HepG2 (cell line): ENCODE results near the gene GCN1. TPM values are rescaled to one million over a fixed set of nuclear protein-coding genes. Genes with fewer than 3 reads are reported as not detected.

Source experiments
- ASH2L ChIP-seq: fragments of 300-600, 200-600 bp; sonication (generic); IDR thresholded peaks from 2 replicates; pipeline ENCODE4 v1.7.0; 2017; ENCODE audit warnings: low read depth, mild to moderate bottlenecking, moderate library complexity, mixed read lengths, low read length; ENCODE audit not compliant: insufficient read length
- CC2D1A ChIP-seq: sonication (generic); formaldehyde crosslinking; IDR thresholded peaks from 2 replicates; pipeline ENCODE4 v1.8.1; 2023; ENCODE audit warnings: mild to moderate bottlenecking, missing genetic modification reagents
- KLF9 ChIP-seq: IDR thresholded peaks from 2 replicates; pipeline ENCODE4 v1.6.1; 2016; ENCODE audit warnings: low read depth
- MAFK ChIP-seq, 2 experiments: IDR thresholded peaks in 1 of 2; conservative IDR thresholded peaks in 1 of 2; 2 replicates each; pipeline ENCODE4 v1.6.1; 2011; ENCODE audit warnings: improper control_type of control experiment in 2 of 2, low read length in 2 of 2
- NFE2L2 ChIP-seq: fragments of 150-350 bp; IDR thresholded peaks from 2 replicates; pipeline ENCODE4 v1.6.1; 2014; ENCODE audit warnings: low read length
- ONECUT2 ChIP-seq: sonication (generic); formaldehyde crosslinking; IDR thresholded peaks from 2 replicates; pipeline ENCODE4 v1.4.0; 2020; ENCODE audit warnings: missing genetic modification reagents
- SOX13 ChIP-seq, 3 experiments: fragments of 450-650 bp in 1 of 3; sonication (generic) in 1 of 3; formaldehyde crosslinking in 1 of 3; IDR thresholded peaks in 2 of 3; conservative IDR thresholded peaks in 1 of 3; 2 replicates each; pipeline versions ENCODE4 v1.5.0 to v1.6.1; 2016 to 2020; ENCODE audit warnings: antibody characterized with exemption in 1 of 3, mild to moderate bottlenecking in 1 of 3, missing compliant biosample characterization in 1 of 3, missing genetic modification reagents in 1 of 3, moderate library complexity in 1 of 3
- TBX3 ChIP-seq: fragments of 450-650 bp; IDR thresholded peaks from 2 replicates; pipeline ENCODE4 v1.6.1; 2017; ENCODE audit warnings: antibody characterized with exemption, mild to moderate bottlenecking, inconsistent platforms, borderline replicate concordance
- ZBTB1 ChIP-seq: sonication (generic); formaldehyde crosslinking; IDR thresholded peaks from 2 replicates; pipeline ENCODE4 v1.4.0; 2020; ENCODE audit warnings: missing genetic modification reagents, borderline replicate concordance
- ZIK1 ChIP-seq: sonication (generic); formaldehyde crosslinking; IDR thresholded peaks from 2 replicates; pipeline ENCODE4 v1.5.0; 2020; ENCODE audit warnings: mild to moderate bottlenecking, low read depth, missing genetic modification reagents, borderline replicate concordance
- ZNF230 ChIP-seq: sonication (generic); formaldehyde crosslinking; IDR thresholded peaks from 2 replicates; pipeline ENCODE4 v1.4.0; 2020; ENCODE audit warnings: mild to moderate bottlenecking, missing genetic modification reagents
- ZNF263 ChIP-seq: sonication (generic); formaldehyde crosslinking; IDR thresholded peaks from 2 replicates; pipeline ENCODE4 v1.4.0; 2020; ENCODE audit warnings: missing genetic modification reagents
- ZNF274 ChIP-seq: sonication (generic); formaldehyde crosslinking; IDR thresholded peaks from 2 replicates; pipeline ENCODE4 v1.5.1; 2020; ENCODE audit warnings: mild to moderate bottlenecking, missing genetic modification reagents
- ZNF354B ChIP-seq: sonication (generic); formaldehyde crosslinking; IDR thresholded peaks from 2 replicates; pipeline ENCODE4 v1.8.0; 2022; ENCODE audit warnings: mild to moderate bottlenecking, missing genetic modification reagents
- ZNF766 ChIP-seq: sonication (generic); formaldehyde crosslinking; IDR thresholded peaks from 2 replicates; pipeline ENCODE4 v1.5.0; 2020; ENCODE audit warnings: missing genetic modification reagents, borderline replicate concordance
- polyA plus RNA-seq, 8 experiments: library from polyadenylated mRNA; depleted of rRNA in 3 of 8; stranded (reverse) in 7 of 8; unstranded in 1 of 8; fragments of >200 nt; fragmentation: Illumina TruSeq in 4 of 8; extraction: Trizol in 4 of 8; gene quantifications; 2 replicates each; pipeline versions ENCODE4 v1.2.1 to v1.2.3, GENCODE V29; 2011 to 2016; ENCODE audit warnings: low read depth in 4 of 8, missing spikeins in 1 of 8, mixed read lengths in 1 of 8; ENCODE audit not compliant: insufficient read depth in 1 of 8
- total RNA-seq, 5 experiments: library from RNA; depleted of rRNA; stranded (reverse); fragments of >200 nt; fragmentation: Illumina TruSeq; extraction: Trizol; gene quantifications; 2 replicates each; pipeline ENCODE4 v1.2.3, GENCODE V29; 2016; ENCODE audit warnings: low read depth in 1 of 5
- TF ChIP-seq, protein P1 (sequence below): sonication (generic); formaldehyde crosslinking; IDR thresholded peaks from 2 replicates; pipeline ENCODE4 v1.4.0; 2020; ENCODE audit warnings: missing genetic modification reagents, borderline replicate concordance
- TF ChIP-seq, protein P2 (sequence below): sonication (generic); formaldehyde crosslinking; IDR thresholded peaks from 2 replicates; pipeline ENCODE4 v1.5.1; 2020; ENCODE audit warnings: missing genetic modification reagents, mild to moderate bottlenecking, borderline replicate concordance
- TF ChIP-seq, protein P3 (sequence below): sonication (generic); formaldehyde crosslinking; IDR thresholded peaks from 2 replicates; pipeline ENCODE4 v1.5.0; 2020; ENCODE audit warnings: mild to moderate bottlenecking, missing genetic modification reagents, borderline replicate concordance

Gene GCN1
- total and polyA plus RNA-seq, 2 of the 13 experiments (the other 11 are each of a cell fraction or from before 2014, with no cell fraction given): 58.2 to 83.0 TPM

DNA sequence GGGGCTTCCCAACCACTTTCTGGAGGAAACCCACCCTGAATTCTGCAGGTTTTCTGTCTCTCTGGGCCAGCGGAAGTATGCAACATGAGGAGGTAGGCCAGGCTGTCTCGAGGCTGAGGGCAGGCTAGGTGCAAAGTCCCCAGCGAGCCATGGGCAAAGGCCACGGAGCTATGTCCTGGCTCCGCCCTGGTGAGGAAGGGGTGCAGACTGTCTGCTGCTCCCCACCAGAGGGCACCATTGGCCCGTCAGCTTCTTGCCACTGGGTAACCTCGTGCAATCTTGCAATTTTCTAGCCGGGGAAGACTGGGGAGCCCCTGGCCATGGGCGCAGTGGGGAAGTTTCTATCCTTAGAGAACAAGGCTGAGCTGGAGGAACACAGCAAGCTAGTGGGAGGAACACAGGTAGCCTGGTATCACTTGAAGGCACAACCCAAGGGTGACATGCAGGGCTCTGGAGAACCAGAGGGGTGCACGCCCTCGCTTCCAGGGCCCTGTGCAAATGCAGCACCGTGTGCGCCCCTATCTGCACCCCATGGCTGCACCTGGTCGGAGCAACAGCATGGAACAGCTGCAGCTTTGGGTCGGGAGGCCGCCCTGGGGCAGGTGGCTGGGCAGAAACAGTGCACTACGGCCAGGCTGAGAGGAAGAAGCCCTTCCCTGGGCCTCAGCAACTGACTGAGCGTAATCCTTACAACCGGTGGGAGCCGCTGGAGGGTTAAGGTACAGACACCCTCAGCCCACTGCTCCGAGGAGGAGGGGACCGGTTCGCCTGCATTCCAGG is 34.0 kb upstream of the GCN1 start (continued):
- TF ChIP-seq, protein P1, sequence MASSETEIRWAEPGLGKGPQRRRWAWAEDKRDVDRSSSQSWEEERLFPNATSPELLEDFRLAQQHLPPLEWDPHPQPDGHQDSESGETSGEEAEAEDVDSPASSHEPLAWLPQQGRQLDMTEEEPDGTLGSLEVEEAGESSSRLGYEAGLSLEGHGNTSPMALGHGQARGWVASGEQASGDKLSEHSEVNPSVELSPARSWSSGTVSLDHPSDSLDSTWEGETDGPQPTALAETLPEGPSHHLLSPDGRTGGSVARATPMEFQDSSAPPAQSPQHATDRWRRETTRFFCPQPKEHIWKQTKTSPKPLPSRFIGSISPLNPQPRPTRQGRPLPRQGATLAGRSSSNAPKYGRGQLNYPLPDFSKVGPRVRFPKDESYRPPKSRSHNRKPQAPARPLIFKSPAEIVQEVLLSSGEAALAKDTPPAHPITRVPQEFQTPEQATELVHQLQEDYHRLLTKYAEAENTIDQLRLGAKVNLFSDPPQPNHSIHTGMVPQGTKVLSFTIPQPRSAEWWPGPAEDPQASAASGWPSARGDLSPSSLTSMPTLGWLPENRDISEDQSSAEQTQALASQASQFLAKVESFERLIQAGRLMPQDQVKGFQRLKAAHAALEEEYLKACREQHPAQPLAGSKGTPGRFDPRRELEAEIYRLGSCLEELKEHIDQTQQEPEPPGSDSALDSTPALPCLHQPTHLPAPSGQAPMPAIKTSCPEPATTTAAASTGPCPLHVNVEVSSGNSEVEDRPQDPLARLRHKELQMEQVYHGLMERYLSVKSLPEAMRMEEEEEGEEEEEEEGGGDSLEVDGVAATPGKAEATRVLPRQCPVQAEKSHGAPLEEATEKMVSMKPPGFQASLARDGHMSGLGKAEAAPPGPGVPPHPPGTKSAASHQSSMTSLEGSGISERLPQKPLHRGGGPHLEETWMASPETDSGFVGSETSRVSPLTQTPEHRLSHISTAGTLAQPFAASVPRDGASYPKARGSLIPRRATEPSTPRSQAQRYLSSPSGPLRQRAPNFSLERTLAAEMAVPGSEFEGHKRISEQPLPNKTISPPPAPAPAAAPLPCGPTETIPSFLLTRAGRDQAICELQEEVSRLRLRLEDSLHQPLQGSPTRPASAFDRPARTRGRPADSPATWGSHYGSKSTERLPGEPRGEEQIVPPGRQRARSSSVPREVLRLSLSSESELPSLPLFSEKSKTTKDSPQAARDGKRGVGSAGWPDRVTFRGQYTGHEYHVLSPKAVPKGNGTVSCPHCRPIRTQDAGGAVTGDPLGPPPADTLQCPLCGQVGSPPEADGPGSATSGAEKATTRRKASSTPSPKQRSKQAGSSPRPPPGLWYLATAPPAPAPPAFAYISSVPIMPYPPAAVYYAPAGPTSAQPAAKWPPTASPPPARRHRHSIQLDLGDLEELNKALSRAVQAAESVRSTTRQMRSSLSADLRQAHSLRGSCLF (CRISPR knock-in tag): no peak
- TF ChIP-seq, protein P2, sequence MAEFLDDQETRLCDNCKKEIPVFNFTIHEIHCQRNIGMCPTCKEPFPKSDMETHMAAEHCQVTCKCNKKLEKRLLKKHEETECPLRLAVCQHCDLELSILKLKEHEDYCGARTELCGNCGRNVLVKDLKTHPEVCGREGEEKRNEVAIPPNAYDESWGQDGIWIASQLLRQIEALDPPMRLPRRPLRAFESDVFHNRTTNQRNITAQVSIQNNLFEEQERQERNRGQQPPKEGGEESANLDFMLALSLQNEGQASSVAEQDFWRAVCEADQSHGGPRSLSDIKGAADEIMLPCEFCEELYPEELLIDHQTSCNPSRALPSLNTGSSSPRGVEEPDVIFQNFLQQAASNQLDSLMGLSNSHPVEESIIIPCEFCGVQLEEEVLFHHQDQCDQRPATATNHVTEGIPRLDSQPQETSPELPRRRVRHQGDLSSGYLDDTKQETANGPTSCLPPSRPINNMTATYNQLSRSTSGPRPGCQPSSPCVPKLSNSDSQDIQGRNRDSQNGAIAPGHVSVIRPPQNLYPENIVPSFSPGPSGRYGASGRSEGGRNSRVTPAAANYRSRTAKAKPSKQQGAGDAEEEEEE (CRISPR knock-in tag): no peak
- TF ChIP-seq CC2D1A (CRISPR knock-in tag) (no peak), ASH2L (peak; percentile 72), ZBTB1 (CRISPR knock-in tag) (no peak), ZIK1 (CRISPR knock-in tag) (peak; percentile 73), NFE2L2 (no peak), ZNF263 (CRISPR knock-in tag) (peak; percentile 73), MAFK (conservative IDR thresholded peaks at IDR 0.05 in 1 of 2, IDR thresholded peaks at IDR 0.05 in 1 of 2; ENCODE audit: low read length in 2 of 2) (peak; percentile 60 to 63), ZNF766 (CRISPR knock-in tag) (peak; percentile 68; the same call in 1 of the 2 replicates), KLF9 (CRISPR knock-in tag) (peak; percentile 73; the same call in 1 of the 2 replicates), SOX13 (IDR thresholded peaks at IDR 0.05) (no peak), SOX13 (CRISPR knock-in tag; conservative IDR thresholded peaks at IDR 0.05 in 1 of 2, IDR thresholded peaks at IDR 0.05 in 1 of 2) (peak in 1 of 2 experiments; percentile 63; a peak in 2 of 4 replicates), ONECUT2 (CRISPR knock-in tag) (no peak), TBX3 (no peak), ZNF274 (CRISPR knock-in tag) (peak; percentile 78), ZNF230 (CRISPR knock-in tag) (no peak), ZNF354B (no peak)
- TF ChIP-seq, protein P3, sequence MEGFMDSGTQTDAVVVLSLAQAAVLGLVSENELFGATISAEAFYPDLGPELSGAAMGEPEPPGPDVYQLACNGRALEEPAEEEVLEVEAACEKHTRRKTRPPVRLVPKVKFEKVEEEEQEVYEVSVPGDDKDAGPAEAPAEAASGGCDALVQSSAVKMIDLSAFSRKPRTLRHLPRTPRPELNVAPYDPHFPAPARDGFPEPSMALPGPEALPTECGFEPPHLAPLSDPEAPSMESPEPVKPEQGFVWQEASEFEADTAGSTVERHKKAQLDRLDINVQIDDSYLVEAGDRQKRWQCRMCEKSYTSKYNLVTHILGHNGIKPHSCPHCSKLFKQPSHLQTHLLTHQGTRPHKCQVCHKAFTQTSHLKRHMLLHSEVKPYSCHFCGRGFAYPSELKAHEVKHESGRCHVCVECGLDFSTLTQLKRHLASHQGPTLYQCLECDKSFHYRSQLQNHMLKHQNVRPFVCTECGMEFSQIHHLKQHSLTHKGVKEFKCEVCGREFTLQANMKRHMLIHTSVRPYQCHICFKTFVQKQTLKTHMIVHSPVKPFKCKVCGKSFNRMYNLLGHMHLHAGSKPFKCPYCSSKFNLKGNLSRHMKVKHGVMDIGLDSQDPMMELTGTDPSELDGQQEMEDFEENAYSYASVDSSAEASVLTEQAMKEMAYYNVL (CRISPR knock-in tag): peak; percentile 81; the same call in 1 of the 2 replicates
